OCI-M1 (cell line): ENCODE results near the gene HCFC1R1.
A peak's percentile ranks its signal among the peaks of the same experiment; 100 is the strongest.

ENCODE experiments used
- DNase-seq: peaks from one replicate; lab custom pipeline; 2025; lab: John Stamatoyannopoulos, UW

Gene HCFC1R1

GRCh38 chr16:2999929-3000328 lies 23.8 kb downstream of the HCFC1R1 start:
- no peak for DNase-seq

GRCh38 chr16:2996298-2996697 lies 27.4 kb downstream of the HCFC1R1 start:
- no peak for DNase-seq

- DNase-seq: no peak
Measured at GRCh38 chr16:2992383-2993081, 31.2 kb downstream of the HCFC1R1 start.

GRCh38 chr16:2991566-2992261 lies 32.0 kb downstream of the HCFC1R1 start:
- DNase-seq: no peak

- DNase-seq: no peak
Measured at GRCh38 chr16:2990891-2991290, 32.9 kb downstream of the HCFC1R1 start.

- no peak for DNase-seq
Measured at GRCh38 chr16:2988590-2989099, 35.1 kb downstream of the HCFC1R1 start.

GRCh38 chr16:2987833-2988232 lies 35.9 kb downstream of the HCFC1R1 start:
- no peak for DNase-seq

- DNase-seq: no peak
Measured at GRCh38 chr16:2987286-2987685, 36.5 kb downstream of the HCFC1R1 start.

GRCh38 chr16:2986623-2987188 lies 37.0 kb downstream of the HCFC1R1 start:
- no peak for DNase-seq

- DNase-seq: no peak
Measured at GRCh38 chr16:2985893-2986355, 37.8 kb downstream of the HCFC1R1 start.

- no peak for DNase-seq
Measured at GRCh38 chr16:2985462-2985861, 38.3 kb downstream of the HCFC1R1 start.

- DNase-seq: peak; percentile 91
Measured at GRCh38 chr16:2983706-2984136, 40.0 kb downstream of the HCFC1R1 start.

- no peak for DNase-seq
Measured at GRCh38 chr16:2982402-2982801, 41.3 kb downstream of the HCFC1R1 start.

- DNase-seq: no peak
Measured at GRCh38 chr16:2981899-2982250, 41.9 kb downstream of the HCFC1R1 start.

- no peak for DNase-seq
Measured at GRCh38 chr16:2981177-2981898, 42.4 kb downstream of the HCFC1R1 start.

GRCh38 chr16:2980227-2981176 lies 43.2 kb downstream of the HCFC1R1 start, which contains the start of gene PKMYT1:
Gene PKMYT1 (minus strand): TSS chr16:2980446. CDS start chr16:2979657, 789 bp downstream.
- DNase-seq: peak; percentile 94

- DNase-seq: peak; percentile 49
Measured at GRCh38 chr16:2979669-2980226, 44.0 kb downstream of the HCFC1R1 start.

GRCh38 chr16:2977440-2977839 lies 46.3 kb downstream of the HCFC1R1 start:
- DNase-seq: no peak

GRCh38 chr16:2976673-2977072 lies 47.1 kb downstream of the HCFC1R1 start:
- no peak for DNase-seq

GRCh38 chr16:2976201-2976600 lies 47.5 kb downstream of the HCFC1R1 start:
- DNase-seq: no peak
